GM18519 (cell line): ENCODE measurements around the gene SLC12A8.
"Not testable (repeated sequence)": the region's sequence is repeated elsewhere in the genome, so short reads cannot be mapped to it uniquely, and the experiment has no call there.

Experiments used
- ATAC-seq: cut with Tn5 transposase; IDR thresholded peaks from one replicate; pipeline ENCODE4 v1.9.1; 2021; ENCODE audit warnings: mild to moderate bottlenecking, moderate library complexity; ENCODE audit not compliant: unreplicated experiment, low FRiP score

The SLC12A8 gene

GRCh38 chr3:125083776-125084175 lies 128.8 kb downstream of the SLC12A8 start:
- no peak for ATAC-seq

GRCh38 chr3:125082339-125082738 lies 130.2 kb downstream of the SLC12A8 start:
- ATAC-seq: not testable (repeated sequence)

- no peak for ATAC-seq
These were observed 132.5 kb downstream of the SLC12A8 start for GRCh38 chr3:125080077-125080476.

- ATAC-seq: no peak
These were observed 132.9 kb downstream of the SLC12A8 start for GRCh38 chr3:125079675-125080045.

GRCh38 chr3:125078951-125079674 lies 133.4 kb downstream of the SLC12A8 start:
- no peak for ATAC-seq

DNA sequence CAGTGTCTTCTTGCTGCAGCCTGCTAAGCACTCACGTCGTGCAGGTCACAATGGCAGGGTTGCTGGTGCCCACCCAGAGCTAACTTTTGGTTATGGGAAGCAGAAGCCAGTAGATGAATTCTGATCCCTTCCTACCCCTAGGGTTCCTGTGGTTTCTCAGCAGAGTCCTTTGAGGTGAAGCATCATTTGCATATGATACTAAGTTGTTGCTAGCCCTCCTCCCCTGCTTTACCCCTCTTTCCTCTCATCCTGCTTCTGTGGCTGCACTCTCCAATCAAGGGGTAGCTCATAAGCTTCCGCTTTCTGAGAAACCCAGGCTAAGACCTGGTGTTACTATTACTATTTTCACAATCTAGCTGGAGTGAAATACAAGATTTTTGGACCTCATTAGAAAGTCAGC lies 134.7 kb downstream of the SLC12A8 start:
- no peak for ATAC-seq

- no peak for ATAC-seq
These were observed 136.1 kb downstream of the SLC12A8 start for GRCh38 chr3:125076464-125076863.

DNA sequence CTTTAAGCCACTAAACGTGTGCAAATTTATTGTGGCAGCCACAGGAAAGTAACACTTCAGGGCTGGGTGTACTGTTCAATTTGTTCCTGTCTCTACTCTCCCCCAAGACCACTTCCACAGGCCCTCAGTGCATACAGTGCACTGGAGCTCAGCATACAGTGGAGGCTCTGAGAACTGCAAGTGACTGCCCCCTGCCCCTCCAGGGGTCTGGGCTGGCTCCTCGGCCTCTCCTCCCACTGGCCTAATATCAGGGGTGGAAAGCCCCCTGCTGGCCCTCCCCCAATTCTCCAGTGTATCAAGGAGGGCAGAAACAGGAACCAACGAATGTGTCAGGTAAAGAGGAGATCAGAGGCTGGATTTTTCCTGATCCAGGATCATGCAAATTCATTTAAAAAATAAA lies 136.8 kb downstream of the SLC12A8 start:
- no peak for ATAC-seq

DNA sequence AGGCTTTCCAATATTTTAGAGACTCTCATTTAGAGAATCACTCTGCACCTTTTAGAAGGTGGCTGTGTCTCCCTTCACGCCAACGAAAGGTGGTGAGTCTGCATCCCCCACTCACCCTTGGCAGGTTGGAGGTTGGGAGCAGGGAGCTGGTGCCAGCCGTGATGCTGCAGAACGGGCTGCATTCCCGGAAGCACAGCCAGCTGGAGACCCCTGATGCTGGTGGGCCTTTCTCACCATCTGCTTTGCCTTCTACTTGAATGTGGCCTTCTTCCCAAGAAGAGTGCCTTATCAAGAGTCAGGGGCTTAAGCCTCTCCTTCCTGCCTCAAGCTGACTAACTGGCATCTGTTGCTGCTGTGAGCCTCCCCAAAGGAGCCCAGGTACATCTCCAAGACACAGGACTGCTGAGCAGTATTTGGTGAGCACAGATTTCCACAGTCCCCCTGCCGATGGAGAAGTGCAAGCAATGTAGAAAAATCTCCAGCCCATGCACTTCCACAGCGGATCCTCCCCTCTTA lies 139.1 kb downstream of the SLC12A8 start:
- no peak for ATAC-seq

DNA sequence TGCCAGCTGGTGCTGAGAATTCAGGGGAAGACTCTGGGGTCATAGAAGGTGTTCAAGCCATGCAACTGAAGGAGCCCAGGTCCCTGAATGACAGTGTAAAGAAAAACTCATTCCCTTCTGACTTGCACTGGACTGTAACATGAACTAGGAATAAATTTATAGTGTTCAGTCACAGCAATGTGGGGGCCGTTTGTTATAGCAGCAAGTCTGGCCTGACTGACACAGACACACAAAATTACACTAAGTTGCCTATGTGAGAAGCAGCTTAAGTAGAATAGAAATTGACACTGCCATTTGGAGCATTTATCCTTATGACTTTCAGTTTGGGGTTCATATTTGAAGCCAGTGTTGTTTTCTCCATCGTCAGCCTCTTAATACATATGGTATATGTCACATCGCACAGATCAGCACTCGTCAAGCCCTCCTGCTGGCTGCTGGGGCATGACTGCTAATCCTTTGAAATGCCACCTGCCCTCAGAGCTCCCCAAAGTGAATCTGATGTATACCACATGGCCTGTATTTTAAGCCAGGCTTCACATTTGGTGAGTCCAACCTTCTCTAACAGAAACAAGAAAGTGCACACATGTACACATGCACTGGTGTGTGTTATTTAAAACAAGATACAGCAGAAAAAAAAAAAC lies 139.7 kb downstream of the SLC12A8 start:
- ATAC-seq: no peak

DNA sequence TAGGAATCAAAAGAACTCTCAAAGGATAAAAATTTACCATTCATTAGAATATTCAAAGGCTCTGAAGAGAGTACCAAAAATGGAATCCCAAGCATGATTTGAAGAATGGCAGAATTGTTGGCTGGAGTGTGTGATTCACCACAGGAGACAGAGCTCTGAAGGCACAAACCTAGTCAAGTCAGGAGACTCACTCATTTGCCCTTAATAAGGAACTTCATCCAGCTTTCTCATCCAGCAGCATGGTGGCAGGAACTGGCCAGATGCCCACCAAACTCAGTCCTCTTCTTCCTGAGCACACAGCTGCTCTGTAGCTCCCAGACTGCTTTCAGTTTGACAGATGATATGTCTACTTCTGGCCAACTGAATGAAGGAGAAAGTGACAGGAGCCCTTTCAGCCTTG lies 140.2 kb downstream of the SLC12A8 start:
- ATAC-seq: no peak

- no peak for ATAC-seq
These were observed 142.4 kb downstream of the SLC12A8 start for GRCh38 chr3:125069968-125070745.

- ATAC-seq: no peak
These were observed 143.1 kb downstream of the SLC12A8 start for GRCh38 chr3:125069452-125069851.

DNA sequence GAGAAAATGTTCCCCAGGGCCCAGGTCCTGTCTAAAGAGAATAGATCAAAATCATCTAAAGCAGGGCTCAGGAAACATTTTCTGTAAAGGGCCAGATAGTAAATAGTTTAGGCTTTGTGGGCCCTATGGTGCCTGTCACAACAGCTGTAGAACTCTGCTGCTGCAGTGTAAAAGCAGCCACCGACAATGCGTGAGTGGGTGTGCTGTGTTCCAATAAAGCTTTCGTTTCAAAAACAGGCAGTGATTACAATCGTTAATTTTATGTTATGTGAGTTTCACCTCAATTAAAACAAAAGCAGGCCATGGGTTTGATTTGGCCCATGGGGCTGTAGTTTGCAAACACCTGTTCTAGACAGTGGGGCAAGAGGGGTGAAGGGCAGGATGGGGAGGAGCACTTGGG lies 144.3 kb downstream of the SLC12A8 start:
- no peak for ATAC-seq

GRCh38 chr3:125067225-125067624 lies 145.3 kb downstream of the SLC12A8 start:
- no peak for ATAC-seq

GRCh38 chr3:125062904-125063618 lies 149.5 kb downstream of the SLC12A8 start:
- ATAC-seq: no peak

- ATAC-seq: no peak
These were observed 150.9 kb downstream of the SLC12A8 start for GRCh38 chr3:125061646-125062045.

- no peak for ATAC-seq
These were observed 151.4 kb downstream of the SLC12A8 start for GRCh38 chr3:125061170-125061569.

GRCh38 chr3:125059488-125060245 lies 152.9 kb downstream of the SLC12A8 start:
- no peak for ATAC-seq

- no peak for ATAC-seq
These were observed 153.6 kb downstream of the SLC12A8 start for GRCh38 chr3:125058959-125059358.
